ENCODE measurements around the gene LRMDA.

GRCh38 chr10:76436401-76436811 lies 1005.0 kb downstream of the LRMDA start:
- TF ChIP-seq POLR2A (IDR thresholded peaks at IDR 0.05), result no peak
- no peak for TF ChIP-seq CTCF (IDR thresholded peaks at IDR 0.05)

Data from body of pancreas (tissue), 4 donors.